Osteocyte (in vitro differentiated cells): ENCODE results near the gene PTPN1. TPM values are rescaled to one million over a fixed set of nuclear protein-coding genes. Genes with fewer than 3 reads are reported as not detected.

Source experiments
- DNase-seq: peaks from one replicate; pipeline ENCODE4 v3.0.0; 2021; ENCODE audit warnings: mixed read lengths; ENCODE audit not compliant: unreplicated experiment; ENCODE audit errors: extremely low spot score
- H3K27ac Mint-ChIP-seq: one replicate; pipeline ENCODE4 v1.8.0; 2021; ENCODE audit warnings: mild to moderate bottlenecking, mixed read lengths; ENCODE audit not compliant: unreplicated experiment
- H3K27me3 Mint-ChIP-seq: one replicate; pipeline ENCODE4 v1.8.0; 2021; ENCODE audit warnings: mixed read lengths; ENCODE audit not compliant: unreplicated experiment
- H3K36me3 Mint-ChIP-seq: one replicate; pipeline ENCODE4 v1.8.0; 2021; ENCODE audit warnings: mixed read lengths; ENCODE audit not compliant: unreplicated experiment
- H3K4me1 Mint-ChIP-seq: one replicate; pipeline ENCODE4 v1.8.0; 2021; ENCODE audit warnings: mixed read lengths; ENCODE audit not compliant: unreplicated experiment
- H3K4me3 Mint-ChIP-seq: one replicate; pipeline ENCODE4 v1.8.0; 2021; ENCODE audit warnings: mild to moderate bottlenecking, moderate library complexity, mixed read lengths; ENCODE audit not compliant: unreplicated experiment
- H3K9me3 Mint-ChIP-seq: one replicate; pipeline ENCODE4 v1.8.0; 2021; ENCODE audit warnings: mixed read lengths; ENCODE audit not compliant: unreplicated experiment
- CTCF ChIP-seq: fragments of 200-600 bp; sonication (generic); IDR thresholded peaks from 2 replicates; pipeline ENCODE4 v1.5.0; 2021; ENCODE audit warnings: antibody characterized with exemption, mild to moderate bottlenecking, moderate library complexity
- total RNA-seq: library from RNA; stranded (reverse); gene quantifications from 2 replicates; pipeline ENCODE4 v1.2.1, GENCODE V29; 2021

Gene PTPN1
- total RNA-seq, 1 donor from 2014 or later, result 29.1 TPM

GRCh38 chr20:50546729-50547314 is 36.6 kb downstream of the PTPN1 start:
- Mint-ChIP-seq H3K4me1 (peaks cover 35% of the 10 kb centered on the region), H3K4me3 (no peak overlapping the region)
- DNase-seq, result no peak

GRCh38 chr20:50547964-50548363 is 37.8 kb downstream of the PTPN1 start:
- Mint-ChIP-seq H3K27me3 (no peaks in the 10 kb centered on the region), H3K4me1 (peaks cover 25% of the 10 kb centered on the region), H3K4me3 (no peak overlapping the region), H3K36me3 (peaks cover 11% of the 10 kb centered on the region), H3K27ac (peak overlapping the region; percentile 8), H3K9me3 (no peaks in the 10 kb centered on the region)
- no peak for TF ChIP-seq CTCF
- DNase-seq, result no peak

More at GRCh38 chr20:50546729-50547314, 36.6 kb downstream of the PTPN1 start:
- no peak for TF ChIP-seq CTCF
- no peaks in the 10 kb centered on the region for H3K9me3 Mint-ChIP-seq
- H3K36me3 Mint-ChIP-seq, result peaks cover 9% of the 10 kb centered on the region
- H3K27me3 Mint-ChIP-seq, result no peaks in the 10 kb centered on the region
- H3K27ac Mint-ChIP-seq, result peak overlapping the region; percentile 69

GRCh38 chr20:50548396-50548795 is 38.2 kb downstream of the PTPN1 start:
- DNase-seq, result no peak
- H3K36me3 Mint-ChIP-seq, result peaks cover 11% of the 10 kb centered on the region
- no peak overlapping the region for H3K27ac Mint-ChIP-seq
- no peaks in the 10 kb centered on the region for H3K9me3 Mint-ChIP-seq
- H3K27me3 Mint-ChIP-seq, result no peaks in the 10 kb centered on the region
- no peak overlapping the region for H3K4me3 Mint-ChIP-seq
- H3K4me1 Mint-ChIP-seq, result peaks cover 21% of the 10 kb centered on the region
- TF ChIP-seq CTCF, result no peak

- no peak for DNase-seq
- Mint-ChIP-seq H3K9me3 (no peaks in the 10 kb centered on the region), H3K27me3 (no peaks in the 10 kb centered on the region), H3K36me3 (peaks cover 11% of the 10 kb centered on the region), H3K4me1 (peaks cover 16% of the 10 kb centered on the region), H3K27ac (no peak overlapping the region), H3K4me3 (no peak overlapping the region)
- no peak for TF ChIP-seq CTCF
Observed at GRCh38 chr20:50550531-50550930, 40.3 kb downstream of the PTPN1 start.

GRCh38 chr20:50551288-50551687 is 41.1 kb downstream of the PTPN1 start:
- Mint-ChIP-seq H3K4me1 (peaks cover 12% of the 10 kb centered on the region), H3K27me3 (no peaks in the 10 kb centered on the region), H3K36me3 (peaks cover 11% of the 10 kb centered on the region), H3K9me3 (no peaks in the 10 kb centered on the region), H3K27ac (no peak overlapping the region), H3K4me3 (no peak overlapping the region)
- DNase-seq, result no peak
- TF ChIP-seq CTCF, result no peak
